ENCODE measurements around the gene KIR3DL3. TPM values are rescaled to one million over a fixed set of nuclear protein-coding genes. Genes with fewer than 3 reads are reported as not detected.
"Not testable (repeated sequence)": the region's sequence is repeated elsewhere in the genome, so short reads cannot be mapped to it uniquely, and the experiment has no call there.

Gene KIR3DL3
- total RNA-seq, 1 donor = not detected

GRCh38 chr19:54692298-54692615, 32.0 kb upstream of the KIR3DL3 start:
- no peak for TF ChIP-seq CTCF (IDR thresholded peaks at IDR 0.05; ENCODE audit: insufficient read depth, low read depth, low read length)
- H3K4me3 ChIP-seq (ENCODE audit: low read depth, low read length) = no peak overlapping the region
- no peak for DNase-seq (ENCODE audit: low read depth)

- no peak for DNase-seq (ENCODE audit: low read depth)
- TF ChIP-seq CTCF (IDR thresholded peaks at IDR 0.05; ENCODE audit: insufficient read depth, low read depth, low read length) = no peak
- H3K4me3 ChIP-seq (ENCODE audit: low read depth, low read length) = no peak overlapping the region
Measured at GRCh38 chr19:54694648-54695047, 29.6 kb upstream of the KIR3DL3 start.

- H3K4me3 ChIP-seq (ENCODE audit: low read depth, low read length) = no peak overlapping the region
- TF ChIP-seq CTCF (IDR thresholded peaks at IDR 0.05; ENCODE audit: insufficient read depth, low read depth, low read length) = no peak
- no peak for DNase-seq (ENCODE audit: low read depth)
Measured at GRCh38 chr19:54696117-54696548, 28.1 kb upstream of the KIR3DL3 start.

GRCh38 chr19:54696766-54697165, 27.5 kb upstream of the KIR3DL3 start:
- TF ChIP-seq CTCF (IDR thresholded peaks at IDR 0.05; ENCODE audit: insufficient read depth, low read depth, low read length) = no peak
- H3K4me3 ChIP-seq (ENCODE audit: low read depth, low read length) = no peak overlapping the region
- DNase-seq (ENCODE audit: low read depth) = no peak

GRCh38 chr19:54697716-54698115, 26.5 kb upstream of the KIR3DL3 start:
- DNase-seq (ENCODE audit: low read depth); H3K4me3 ChIP-seq (ENCODE audit: low read depth, low read length): not testable (repeated sequence)

- H3K4me3 ChIP-seq (ENCODE audit: low read depth, low read length) = no peak overlapping the region
- no peak for TF ChIP-seq CTCF (IDR thresholded peaks at IDR 0.05; ENCODE audit: insufficient read depth, low read depth, low read length)
- no peak for DNase-seq (ENCODE audit: low read depth)
Measured at GRCh38 chr19:54704928-54705327, 19.3 kb upstream of the KIR3DL3 start.

- no peak for TF ChIP-seq CTCF (IDR thresholded peaks at IDR 0.05; ENCODE audit: insufficient read depth, low read depth, low read length)
- no peak overlapping the region for H3K4me3 ChIP-seq (ENCODE audit: low read depth, low read length)
- no peak for DNase-seq (ENCODE audit: low read depth)
Measured at GRCh38 chr19:54707962-54708361, 16.3 kb upstream of the KIR3DL3 start.
